Hematopoietic multipotent progenitor cell treated with erythropoietin and hydrocortisone succinate and interleukin-3 and kit ligand, for 17 days (in vitro differentiated cells): ENCODE data around the gene RETREG3.
A peak's percentile ranks its signal among the peaks of the same experiment; 100 is the strongest.
"Not testable (repeated sequence)": the region's sequence is repeated elsewhere in the genome, so short reads cannot be mapped to it uniquely, and the experiment has no call there.

Experiments
- DNase-seq: peaks from one replicate; pipeline ENCODE4 v3.0.0-alpha.2; 2015; ENCODE audit warnings: low spot score

RETREG3 gene

GRCh38 chr17:42613699-42614295 lies 4.6 kb upstream of the RETREG3 start:
- DNase-seq: no peak

- DNase-seq: no peak
Observed at GRCh38 chr17:42612013-42612412, 2.8 kb upstream of the RETREG3 start.

- not testable (repeated sequence) for DNase-seq
Observed at GRCh38 chr17:42609814-42610801, 934 bp upstream of the RETREG3 start.

- no peak for DNase-seq
Observed at GRCh38 chr17:42608305-42609181, 631 bp downstream of the RETREG3 start.

GRCh38 chr17:42607769-42608168 lies 1.4 kb downstream of the RETREG3 start:
- no peak for DNase-seq

GRCh38 chr17:42603318-42603717 lies 5.9 kb downstream of the RETREG3 start:
- DNase-seq: no peak

GRCh38 chr17:42598905-42599304 lies 10.3 kb downstream of the RETREG3 start:
- no peak for DNase-seq

GRCh38 chr17:42596386-42596785 lies 12.8 kb downstream of the RETREG3 start:
- DNase-seq: no peak

- no peak for DNase-seq
Observed at GRCh38 chr17:42591411-42591810, 17.8 kb downstream of the RETREG3 start.

- no peak for DNase-seq
Observed at GRCh38 chr17:42590886-42591285, 18.3 kb downstream of the RETREG3 start.

GRCh38 chr17:42586514-42587230 lies 22.5 kb downstream of the RETREG3 start:
- DNase-seq: no peak

- no peak for DNase-seq
Observed at GRCh38 chr17:42585353-42585752, 23.8 kb downstream of the RETREG3 start.

GRCh38 chr17:42584880-42585279 lies 24.3 kb downstream of the RETREG3 start:
- DNase-seq: no peak

- no peak for DNase-seq
Observed at GRCh38 chr17:42581744-42582270, 27.4 kb downstream of the RETREG3 start.

GRCh38 chr17:42579794-42580551 lies 29.2 kb downstream of the RETREG3 start:
- no peak for DNase-seq

GRCh38 chr17:42578282-42578869 lies 30.8 kb downstream of the RETREG3 start:
- peak; percentile 67 for DNase-seq

- peak; percentile 91 for DNase-seq
Observed at GRCh38 chr17:42577532-42578281, 31.5 kb downstream of the RETREG3 start, which contains the start of gene PSMC3IP. Gene PSMC3IP (minus strand): TSS chr17:42577729. CDS start chr17:42577686, 43 bp downstream.

- no peak for DNase-seq
Observed at GRCh38 chr17:42577140-42577531, 32.0 kb downstream of the RETREG3 start.

- no peak for DNase-seq
Observed at GRCh38 chr17:42574463-42574862, 34.7 kb downstream of the RETREG3 start.
